Transverse colon (tissue), 4 donors: ENCODE data around the gene DCHS2. TPM values are rescaled to one million over a fixed set of nuclear protein-coding genes. Genes with fewer than 3 reads are reported as not detected.

Experiments used
- DNase-seq: peaks from one replicate; pipeline ENCODE4 v3.0.0-alpha.2; 2019
- H3K27ac ChIP-seq, 4 donors: fragments of 200-600 bp; sonication (generic); 2 replicates each; pipeline ENCODE4 v1.5.1; 2016 to 2018; ENCODE audit warnings: inconsistent platforms in 4 of 4
- H3K27me3 ChIP-seq: fragments of 200-600 bp; sonication (generic); 2 replicates; pipeline ENCODE4 v1.5.1; 2017; ENCODE audit warnings: inconsistent platforms
- H3K36me3 ChIP-seq, 4 donors: fragments of 200-600 bp; sonication (generic); 2 replicates each; pipeline ENCODE4 v1.5.1; 2017 to 2019; ENCODE audit warnings: inconsistent platforms in 4 of 4
- H3K4me1 ChIP-seq, 4 donors: fragments of 200-600 bp; sonication (generic); 2 replicates each; pipeline ENCODE4 v1.5.1; 2017 to 2020; ENCODE audit warnings: inconsistent platforms in 4 of 4
- H3K4me3 ChIP-seq, 4 donors: fragments of 200-600 bp; sonication (generic); 1 replicate in 1 of 4; 2 replicates in 3 of 4; pipeline versions ENCODE4 v1.5.1 to v1.6.1; 2017 to 2019; ENCODE audit warnings: inconsistent platforms in 4 of 4
- H3K9me3 ChIP-seq, 2 donors: fragments of 200-600 bp; sonication (generic); 2 replicates each; pipeline ENCODE4 v1.5.1; 2017 to 2019; ENCODE audit warnings: inconsistent platforms in 2 of 2
- CTCF ChIP-seq, 5 experiments: fragments of 200-600 bp in 3 of 5; fragments of 450-650 bp in 2 of 5; sonication (generic) in 3 of 5; IDR thresholded peaks; 1 replicate in 2 of 5; 2 replicates in 3 of 5; pipeline ENCODE4 v1.5.1; 2016 to 2017; ENCODE audit warnings: antibody characterized with exemption in 5 of 5, inconsistent platforms in 3 of 5, mild to moderate bottlenecking in 2 of 5, moderate library complexity in 1 of 5
- EP300 ChIP-seq: sonication (generic); formaldehyde crosslinking; IDR thresholded peaks from one replicate; pipeline ENCODE4 v1.6.1; 2017; ENCODE audit warnings: antibody characterized with exemption, low read depth
- POLR2A ChIP-seq: fragments of 450-650 bp; IDR thresholded peaks from one replicate; pipeline ENCODE4 v1.6.1; 2016; ENCODE audit warnings: antibody characterized with exemption, mild to moderate bottlenecking, moderate library complexity
- POLR2AphosphoS5 ChIP-seq, 3 donors: sonication (generic); formaldehyde crosslinking; IDR thresholded peaks; one replicate each; pipeline ENCODE4 v1.6.1; 2016; ENCODE audit warnings: antibody characterized with exemption in 3 of 3
- WGBS, 2 donors: methylation state at CpG; one replicate each; pipeline ENCODE4 v1.1.5; 2018; ENCODE audit warnings: low coverage in 1 of 2; 5-methylcytosine and 5-hydroxymethylcytosine counted together
- in situ Hi-C, 4 donors: fragments of 200-750 bp; cut with MboI; loops; one replicate each; pipeline versions ENCODE4 v1.15.0 to v1.15.1; 2017; ENCODE audit warnings: low sequenced_read_pairs in 3 of 4, low pct_ligation_motif_present in 1 of 4, low pct_unique_long_range_greater_than_20kb in 1 of 4
- intact Hi-C: fragments of 100-400 bp; cut with DNase I; formaldehyde crosslinking; loops from one replicate; pipeline ENCODE4 v1.15.1; 2023; ENCODE audit warnings: low total_unique reads
- total RNA-seq, 4 donors: library from RNA; depleted of rRNA; stranded (reverse); fragments of >200 nt; gene quantifications; one replicate each; pipeline ENCODE4 v1.1.0, GENCODE V29; 2016

Gene DCHS2
- total RNA-seq, 4 donors from 2014 or later: 0.60 to 20.6 (median 2.9) TPM

- intact Hi-C loops (no loop called here), in situ Hi-C loops (no loop called here)
- 83 to 86% methylated on average over 1 of the region's 1 CpG for WGBS, 2 donors
- Histone ChIP-seq H3K4me3 (no peak overlapping the region), H3K36me3 (no peaks in the 10 kb centered on the region), H3K9me3 (no peaks in the 10 kb centered on the region), H3K27ac (no peak overlapping the region), H3K4me1 (no peaks in the 10 kb centered on the region), H3K27me3 (no peaks in the 10 kb centered on the region)
- TF ChIP-seq CTCF (IDR thresholded peaks at IDR 0.05): no peak
- no peak for TF ChIP-seq EP300
- no peak for TF ChIP-seq POLR2AphosphoS5 (IDR thresholded peaks at IDR 0.05)
- no peak for TF ChIP-seq POLR2A
- no peak for DNase-seq
Measured at GRCh38 chr4:154211506-154211905, 280.1 kb downstream of the DCHS2 start.

GRCh38 chr4:154208424-154208823 is 283.2 kb downstream of the DCHS2 start:
- Histone ChIP-seq H3K36me3 (no peaks in the 10 kb centered on the region), H3K4me1 (no peaks in the 10 kb centered on the region), H3K4me3 (no peak overlapping the region), H3K27me3 (no peaks in the 10 kb centered on the region), H3K9me3 (no peaks in the 10 kb centered on the region), H3K27ac (no peak overlapping the region)
- in situ Hi-C loops: no loop called here
- intact Hi-C loops: no loop called here
- 63% methylated on average over 5 of the region's 5 CpGs; no CpG with 5 or more reads in 1 of the 2 donors for WGBS, 2 donors
- TF ChIP-seq POLR2AphosphoS5 (IDR thresholded peaks at IDR 0.05): no peak
- TF ChIP-seq POLR2A: no peak
- no peak for TF ChIP-seq EP300
- no peak for TF ChIP-seq CTCF (IDR thresholded peaks at IDR 0.05)
- DNase-seq: no peak

GRCh38 chr4:154205471-154205870 is 286.1 kb downstream of the DCHS2 start:
- in situ Hi-C loops: no loop called here

GRCh38 chr4:154194649-154195048 is 296.9 kb downstream of the DCHS2 start:
- no peaks in the 10 kb centered on the region for H3K27me3 ChIP-seq
- DNase-seq: no peak
- TF ChIP-seq POLR2AphosphoS5 (IDR thresholded peaks at IDR 0.05) (no peak), EP300 (no peak), CTCF (IDR thresholded peaks at IDR 0.05) (no peak), POLR2A (no peak)
- no peak overlapping the region for H3K27ac ChIP-seq
- in situ Hi-C loops: no loop called here
- H3K36me3 ChIP-seq: no peaks in the 10 kb centered on the region
- H3K9me3 ChIP-seq: peaks cover 0 to 4% of the 10 kb centered on the region in 2 donors
- no peaks in the 10 kb centered on the region for H3K4me1 ChIP-seq
- no peak overlapping the region for H3K4me3 ChIP-seq
- intact Hi-C loops: no loop called here

More at GRCh38 chr4:154205471-154205870, 286.1 kb downstream of the DCHS2 start:
- H3K9me3 ChIP-seq: no peaks in the 10 kb centered on the region
- H3K36me3 ChIP-seq: no peaks in the 10 kb centered on the region
- intact Hi-C loops: no loop called here
- no peaks in the 10 kb centered on the region for H3K4me1 ChIP-seq
- H3K27me3 ChIP-seq: no peaks in the 10 kb centered on the region
- H3K27ac ChIP-seq: no peak overlapping the region
- WGBS, 2 donors: 55 to 69% methylated on average over 2 to 3 of the region's 3 CpGs
- no peak overlapping the region for H3K4me3 ChIP-seq
- no peak for DNase-seq
- no peak for TF ChIP-seq POLR2A
- no peak for TF ChIP-seq EP300
- no peak for TF ChIP-seq CTCF (IDR thresholded peaks at IDR 0.05)
- TF ChIP-seq POLR2AphosphoS5 (IDR thresholded peaks at IDR 0.05): no peak
